K562 (cell line): Measurements from ENCODE around the gene VPS37D. TPM values are rescaled to one million over a fixed set of nuclear protein-coding genes. Genes with fewer than 3 reads are reported as not detected.

Source experiments
- EP400 ChIP-seq: fragments of 450-650 bp; IDR thresholded peaks from 2 replicates; pipeline ENCODE4 v1.6.1; 2017; ENCODE audit warnings: antibody characterized with exemption, mild to moderate bottlenecking, moderate library complexity
- LARP7 ChIP-seq: fragments of 450-650 bp; IDR thresholded peaks from 2 replicates; pipeline ENCODE4 v1.6.1; 2016
- SMARCB1 ChIP-seq: IDR thresholded peaks from 2 replicates; pipeline ENCODE4 v1.6.1; 2011; ENCODE audit warnings: improper control_type of control experiment, low read depth; ENCODE audit not compliant: insufficient read length
- SREBF1 ChIP-seq: fragments of 150-350 bp; IDR thresholded peaks from 2 replicates; pipeline ENCODE4 v1.6.1; 2014; ENCODE audit warnings: antibody characterized with exemption, low read depth, low read length, borderline replicate concordance
- ZBTB7A ChIP-seq: IDR thresholded peaks from 2 replicates; pipeline ENCODE4 v1.6.1; 2011; ENCODE audit warnings: low read depth, mild to moderate bottlenecking, low read length, moderate library complexity, borderline replicate concordance; ENCODE audit not compliant: control insufficient read depth
- ZKSCAN1 ChIP-seq: fragments of 150-350 bp; IDR thresholded peaks from 2 replicates; pipeline ENCODE4 v1.6.1; 2016; ENCODE audit warnings: low read depth, low read length
- ZNF212 ChIP-seq: fragments of 450-650 bp; formaldehyde crosslinking; IDR thresholded peaks from 2 replicates; pipeline ENCODE4 v1.4.0; 2020; ENCODE audit warnings: mild to moderate bottlenecking
- ZNF354B ChIP-seq: fragments of 250-450 bp; sonication (Bioruptor Pico); IDR thresholded peaks from 2 replicates; pipeline ENCODE4 v1.4.0; 2020
- ZNF507 ChIP-seq: conservative IDR thresholded peaks from 2 replicates; pipeline ENCODE4 v1.6.1; 2017; ENCODE audit warnings: missing genetic modification characterization, missing compliant biosample characterization
- polyA plus RNA-seq, 8 experiments: library from polyadenylated mRNA; depleted of rRNA in 4 of 8; stranded (reverse) in 5 of 8; unstranded in 3 of 8; fragments of >200 nt; fragmentation: Nextera tagmentation in 2 of 8; fragmentation: Illumina TruSeq in 1 of 8; extraction: Ambion mirVana in 2 of 8; extraction: Trizol in 1 of 8; gene quantifications; 2 replicates each; pipeline versions ENCODE4 v1.2.1 to v1.2.3, GENCODE V29; 2011 to 2014; ENCODE audit warnings: inconsistent platforms in 1 of 8, missing spikeins in 1 of 8
- total RNA-seq, 7 experiments: library from RNA; depleted of rRNA in 6 of 7; stranded (reverse); fragments of >200 nt in 6 of 7; fragmentation: Illumina TruSeq in 2 of 7; extraction: Trizol in 2 of 7; gene quantifications; 2 replicates each; pipeline versions ENCODE4 v1.2.1 to v1.2.3, GENCODE V29; 2011 to 2021; ENCODE audit warnings: low replicate concordance in 1 of 7
- TF ChIP-seq, protein P1 (sequence below), 2 experiments: IDR thresholded peaks; 2 replicates each; pipeline ENCODE4 v1.6.1; 2011; ENCODE audit warnings: borderline replicate concordance in 1 of 2, control low read depth in 1 of 2, low read depth in 1 of 2, low read length in 1 of 2, mild to moderate bottlenecking in 1 of 2, mixed read lengths in 1 of 2, moderate library complexity in 1 of 2; ENCODE audit not compliant: insufficient read depth in 1 of 2, insufficient read length in 1 of 2, poor library complexity in 1 of 2, severe bottlenecking in 1 of 2; ENCODE audit errors: extremely low read depth in 1 of 2
- TF ChIP-seq, protein P2 (sequence below): conservative IDR thresholded peaks from 2 replicates; pipeline ENCODE4 v1.6.1; 2011; ENCODE audit warnings: low read depth, mild to moderate bottlenecking, low read length; ENCODE audit not compliant: control insufficient read depth
- TF ChIP-seq, protein P3 (sequence below), 2 experiments: fragments of 450-650 bp; conservative IDR thresholded peaks; 2 replicates each; pipeline ENCODE4 v1.6.1; 2017; ENCODE audit warnings: mild to moderate bottlenecking in 2 of 2, moderate library complexity in 2 of 2
- TF ChIP-seq, protein P4 (sequence below): fragments of 250-450 bp; sonication (Bioruptor Pico); IDR thresholded peaks from 2 replicates; pipeline ENCODE4 v1.9.0; 2021; ENCODE audit warnings: mild to moderate bottlenecking
- TF ChIP-seq, protein P5 (sequence below), 2 experiments: fragments of 450-650 bp in 1 of 2; IDR thresholded peaks; 2 replicates each; pipeline ENCODE4 v1.6.1; 2011 to 2017; ENCODE audit warnings: low read depth in 2 of 2, antibody characterized with exemption in 1 of 2, borderline replicate concordance in 1 of 2, low read length in 1 of 2, mild to moderate bottlenecking in 1 of 2, mixed read lengths in 1 of 2; ENCODE audit not compliant: control insufficient read depth in 1 of 2
- TF ChIP-seq, protein P6 (sequence below), 2 experiments: fragments of 450-650 bp; IDR thresholded peaks; 2 replicates each; pipeline ENCODE4 v1.6.1; 2016
- TF ChIP-seq, protein P7 (sequence below): sonication (generic); formaldehyde crosslinking; IDR thresholded peaks from 2 replicates; pipeline ENCODE4 v1.9.0; 2022; ENCODE audit warnings: mild to moderate bottlenecking, missing genetic modification reagents

Gene VPS37D
- total and polyA plus RNA-seq, 9 of the 15 experiments (the other 6 are each of a cell fraction or from before 2014, with no cell fraction given) = 0.25 to 2.3 (median 1.0) TPM; not detected in 3

DNA sequence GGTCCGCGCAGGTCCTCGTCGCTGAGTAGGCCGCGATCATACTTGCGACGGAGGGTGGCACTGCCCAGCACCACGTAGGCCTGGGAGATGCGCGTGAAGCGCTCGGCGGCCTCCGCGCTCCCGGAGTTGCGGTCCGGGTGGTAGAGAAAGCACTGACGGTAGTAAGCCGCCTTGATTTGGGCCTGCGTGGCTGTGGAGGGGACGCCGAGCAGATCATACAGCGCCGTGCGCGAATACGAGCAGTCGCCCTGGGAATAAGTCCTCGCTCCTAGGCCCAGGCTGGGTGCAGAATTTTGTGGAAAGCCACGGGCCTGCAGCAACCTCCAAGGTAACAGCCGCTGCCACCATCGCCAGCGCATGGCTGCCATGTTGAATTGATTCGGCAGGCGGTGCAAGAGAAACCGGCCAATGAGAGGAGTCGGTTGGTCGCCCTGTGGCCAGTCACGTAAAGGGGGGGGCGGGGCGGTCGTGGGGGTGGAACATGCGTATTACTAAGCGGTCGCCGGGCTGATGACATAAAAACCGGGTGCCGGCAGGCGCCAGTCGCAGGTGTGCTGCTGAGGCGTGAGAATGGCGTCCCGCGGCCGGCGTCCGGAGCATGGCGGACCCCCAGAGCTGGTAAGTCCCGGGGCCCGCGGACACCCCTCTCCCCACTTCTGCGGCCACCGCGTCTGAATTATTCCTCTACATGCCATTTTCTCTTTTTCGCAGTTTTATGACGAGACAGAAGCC lies 15.6 kb downstream of the VPS37D start, which contains the start of the genes BUD23 and DNAJC30 (continued):
- TF ChIP-seq, protein P1, sequence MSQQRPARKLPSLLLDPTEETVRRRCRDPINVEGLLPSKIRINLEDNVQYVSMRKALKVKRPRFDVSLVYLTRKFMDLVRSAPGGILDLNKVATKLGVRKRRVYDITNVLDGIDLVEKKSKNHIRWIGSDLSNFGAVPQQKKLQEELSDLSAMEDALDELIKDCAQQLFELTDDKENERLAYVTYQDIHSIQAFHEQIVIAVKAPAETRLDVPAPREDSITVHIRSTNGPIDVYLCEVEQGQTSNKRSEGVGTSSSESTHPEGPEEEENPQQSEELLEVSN (IDR thresholded peaks at IDR 0.05; ENCODE audit: borderline replicate concordance in 1 of 2, extremely low read depth in 1 of 2, insufficient read depth in 1 of 2, insufficient read length in 1 of 2, low read depth in 1 of 2, low read length in 1 of 2, poor library complexity in 1 of 2, severe bottlenecking in 1 of 2) = peak; percentile 17 to 44
- TF ChIP-seq, protein P2, sequence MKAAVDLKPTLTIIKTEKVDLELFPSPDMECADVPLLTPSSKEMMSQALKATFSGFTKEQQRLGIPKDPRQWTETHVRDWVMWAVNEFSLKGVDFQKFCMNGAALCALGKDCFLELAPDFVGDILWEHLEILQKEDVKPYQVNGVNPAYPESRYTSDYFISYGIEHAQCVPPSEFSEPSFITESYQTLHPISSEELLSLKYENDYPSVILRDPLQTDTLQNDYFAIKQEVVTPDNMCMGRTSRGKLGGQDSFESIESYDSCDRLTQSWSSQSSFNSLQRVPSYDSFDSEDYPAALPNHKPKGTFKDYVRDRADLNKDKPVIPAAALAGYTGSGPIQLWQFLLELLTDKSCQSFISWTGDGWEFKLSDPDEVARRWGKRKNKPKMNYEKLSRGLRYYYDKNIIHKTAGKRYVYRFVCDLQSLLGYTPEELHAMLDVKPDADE = peak; percentile 90
- TF ChIP-seq SREBF1 = no peak
- TF ChIP-seq, protein P3, sequence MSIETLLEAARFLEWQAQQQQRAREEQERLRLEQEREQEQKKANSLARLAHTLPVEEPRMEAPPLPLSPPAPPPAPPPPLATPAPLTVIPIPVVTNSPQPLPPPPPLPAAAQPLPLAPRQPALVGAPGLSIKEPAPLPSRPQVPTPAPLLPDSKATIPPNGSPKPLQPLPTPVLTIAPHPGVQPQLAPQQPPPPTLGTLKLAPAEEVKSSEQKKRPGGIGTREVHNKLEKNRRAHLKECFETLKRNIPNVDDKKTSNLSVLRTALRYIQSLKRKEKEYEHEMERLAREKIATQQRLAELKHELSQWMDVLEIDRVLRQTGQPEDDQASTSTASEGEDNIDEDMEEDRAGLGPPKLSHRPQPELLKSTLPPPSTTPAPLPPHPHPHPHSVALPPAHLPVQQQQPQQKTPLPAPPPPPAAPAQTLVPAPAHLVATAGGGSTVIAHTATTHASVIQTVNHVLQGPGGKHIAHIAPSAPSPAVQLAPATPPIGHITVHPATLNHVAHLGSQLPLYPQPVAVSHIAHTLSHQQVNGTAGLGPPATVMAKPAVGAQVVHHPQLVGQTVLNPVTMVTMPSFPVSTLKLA (conservative IDR thresholded peaks at IDR 0.05) = peak; percentile 96 to 98
- TF ChIP-seq EP400 = peak; percentile 97
- TF ChIP-seq, protein P4, sequence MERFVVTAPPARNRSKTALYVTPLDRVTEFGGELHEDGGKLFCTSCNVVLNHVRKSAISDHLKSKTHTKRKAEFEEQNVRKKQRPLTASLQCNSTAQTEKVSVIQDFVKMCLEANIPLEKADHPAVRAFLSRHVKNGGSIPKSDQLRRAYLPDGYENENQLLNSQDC (CRISPR knock-in tag) = no peak
- TF ChIP-seq ZNF212 (CRISPR knock-in tag) = peak; percentile 72; the same call in 1 of the 2 replicates
- TF ChIP-seq, protein P5, sequence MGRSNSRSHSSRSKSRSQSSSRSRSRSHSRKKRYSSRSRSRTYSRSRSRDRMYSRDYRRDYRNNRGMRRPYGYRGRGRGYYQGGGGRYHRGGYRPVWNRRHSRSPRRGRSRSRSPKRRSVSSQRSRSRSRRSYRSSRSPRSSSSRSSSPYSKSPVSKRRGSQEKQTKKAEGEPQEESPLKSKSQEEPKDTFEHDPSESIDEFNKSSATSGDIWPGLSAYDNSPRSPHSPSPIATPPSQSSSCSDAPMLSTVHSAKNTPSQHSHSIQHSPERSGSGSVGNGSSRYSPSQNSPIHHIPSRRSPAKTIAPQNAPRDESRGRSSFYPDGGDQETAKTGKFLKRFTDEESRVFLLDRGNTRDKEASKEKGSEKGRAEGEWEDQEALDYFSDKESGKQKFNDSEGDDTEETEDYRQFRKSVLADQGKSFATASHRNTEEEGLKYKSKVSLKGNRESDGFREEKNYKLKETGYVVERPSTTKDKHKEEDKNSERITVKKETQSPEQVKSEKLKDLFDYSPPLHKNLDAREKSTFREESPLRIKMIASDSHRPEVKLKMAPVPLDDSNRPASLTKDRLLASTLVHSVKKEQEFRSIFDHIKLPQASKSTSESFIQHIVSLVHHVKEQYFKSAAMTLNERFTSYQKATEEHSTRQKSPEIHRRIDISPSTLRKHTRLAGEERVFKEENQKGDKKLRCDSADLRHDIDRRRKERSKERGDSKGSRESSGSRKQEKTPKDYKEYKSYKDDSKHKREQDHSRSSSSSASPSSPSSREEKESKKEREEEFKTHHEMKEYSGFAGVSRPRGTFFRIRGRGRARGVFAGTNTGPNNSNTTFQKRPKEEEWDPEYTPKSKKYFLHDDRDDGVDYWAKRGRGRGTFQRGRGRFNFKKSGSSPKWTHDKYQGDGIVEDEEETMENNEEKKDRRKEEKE (IDR thresholded peaks at IDR 0.05; ENCODE audit: borderline replicate concordance in 1 of 2, control insufficient read depth in 1 of 2, low read depth in 2 of 2, low read length in 1 of 2) = no peak
- peak; percentile 69; the same call in 1 of the 2 replicates for TF ChIP-seq ZBTB7A
- TF ChIP-seq ZNF354B (CRISPR knock-in tag) = no peak
- TF ChIP-seq SMARCB1 = no peak
- TF ChIP-seq LARP7 = no peak
- TF ChIP-seq, protein P6, sequence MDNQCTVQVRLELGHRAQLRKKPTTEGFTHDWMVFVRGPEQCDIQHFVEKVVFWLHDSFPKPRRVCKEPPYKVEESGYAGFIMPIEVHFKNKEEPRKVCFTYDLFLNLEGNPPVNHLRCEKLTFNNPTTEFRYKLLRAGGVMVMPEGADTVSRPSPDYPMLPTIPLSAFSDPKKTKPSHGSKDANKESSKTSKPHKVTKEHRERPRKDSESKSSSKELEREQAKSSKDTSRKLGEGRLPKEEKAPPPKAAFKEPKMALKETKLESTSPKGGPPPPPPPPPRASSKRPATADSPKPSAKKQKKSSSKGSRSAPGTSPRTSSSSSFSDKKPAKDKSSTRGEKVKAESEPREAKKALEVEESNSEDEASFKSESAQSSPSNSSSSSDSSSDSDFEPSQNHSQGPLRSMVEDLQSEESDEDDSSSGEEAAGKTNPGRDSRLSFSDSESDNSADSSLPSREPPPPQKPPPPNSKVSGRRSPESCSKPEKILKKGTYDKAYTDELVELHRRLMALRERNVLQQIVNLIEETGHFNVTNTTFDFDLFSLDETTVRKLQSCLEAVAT (IDR thresholded peaks at IDR 0.05) = peak in 1 of 2 experiments; percentile 85; a peak in 2 of 4 replicates
- TF ChIP-seq, protein P7, sequence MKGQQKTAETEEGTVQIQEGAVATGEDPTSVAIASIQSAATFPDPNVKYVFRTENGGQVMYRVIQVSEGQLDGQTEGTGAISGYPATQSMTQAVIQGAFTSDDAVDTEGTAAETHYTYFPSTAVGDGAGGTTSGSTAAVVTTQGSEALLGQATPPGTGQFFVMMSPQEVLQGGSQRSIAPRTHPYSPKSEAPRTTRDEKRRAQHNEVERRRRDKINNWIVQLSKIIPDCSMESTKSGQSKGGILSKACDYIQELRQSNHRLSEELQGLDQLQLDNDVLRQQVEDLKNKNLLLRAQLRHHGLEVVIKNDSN (CRISPR knock-in tag) = no peak
- TF ChIP-seq ZNF507 (tag) = no peak
- TF ChIP-seq ZKSCAN1 = peak; percentile 12; the same call in 1 of the 2 replicates
